ENCODE results near the gene GNAQ.

The GNAQ gene

DNA sequence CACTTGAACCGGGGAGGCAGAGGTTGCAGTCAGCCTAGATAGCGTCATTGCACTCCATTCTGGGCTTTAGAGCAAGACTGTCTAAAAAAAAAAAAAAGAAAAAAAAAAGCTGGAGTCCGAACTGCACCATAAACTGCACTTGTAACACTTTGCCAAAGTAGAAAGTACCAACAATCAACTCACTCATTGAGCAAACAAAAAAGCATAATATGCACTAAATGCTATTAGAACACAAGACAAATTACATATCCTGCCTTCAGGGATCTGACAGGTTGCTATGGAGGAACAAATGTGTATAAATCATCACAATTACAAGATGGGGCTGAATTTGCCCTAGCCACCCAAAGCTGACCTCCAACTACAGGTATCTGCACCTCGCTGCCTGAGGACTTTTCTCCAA is 27.9 kb downstream of the GNAQ start:
- no peak for DNase-seq (ENCODE audit: low spot score)

DNA sequence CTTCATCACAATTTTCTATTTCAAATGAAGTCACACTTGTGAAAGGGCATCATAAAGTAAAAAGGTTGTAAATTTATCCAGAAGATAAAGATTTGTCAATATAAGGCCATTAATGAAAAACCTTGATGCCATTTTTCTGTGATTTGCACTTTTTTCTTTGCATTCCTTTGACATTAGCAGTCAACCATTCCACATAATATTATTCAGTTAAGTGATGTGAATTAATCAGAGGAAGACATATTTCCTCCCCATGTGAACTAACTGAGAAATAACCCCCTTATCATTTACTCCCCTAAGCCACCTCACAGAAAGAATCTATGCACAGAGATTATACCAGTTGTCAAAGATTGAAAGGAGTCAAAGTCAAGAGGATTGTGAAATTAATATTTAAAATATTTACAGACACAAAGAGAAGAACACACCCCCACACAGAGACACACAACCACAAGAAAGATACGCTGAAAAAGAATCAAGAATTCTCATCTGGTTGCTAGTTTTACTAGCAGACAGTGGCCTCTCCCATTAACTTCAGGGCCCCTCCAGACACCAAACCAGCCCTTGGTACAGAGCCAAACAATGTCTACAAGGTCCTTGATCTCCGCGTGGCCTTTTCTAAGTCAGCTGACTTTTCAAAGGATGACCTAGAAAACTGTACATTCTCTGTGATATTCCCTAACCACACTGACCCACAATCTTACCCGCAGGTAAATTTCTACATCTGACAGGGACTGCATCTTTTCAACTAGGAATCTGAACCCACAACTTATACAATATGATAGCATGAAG is 29.5 kb downstream of the GNAQ start:
- DNase-seq (ENCODE audit: low spot score): no peak

DNA sequence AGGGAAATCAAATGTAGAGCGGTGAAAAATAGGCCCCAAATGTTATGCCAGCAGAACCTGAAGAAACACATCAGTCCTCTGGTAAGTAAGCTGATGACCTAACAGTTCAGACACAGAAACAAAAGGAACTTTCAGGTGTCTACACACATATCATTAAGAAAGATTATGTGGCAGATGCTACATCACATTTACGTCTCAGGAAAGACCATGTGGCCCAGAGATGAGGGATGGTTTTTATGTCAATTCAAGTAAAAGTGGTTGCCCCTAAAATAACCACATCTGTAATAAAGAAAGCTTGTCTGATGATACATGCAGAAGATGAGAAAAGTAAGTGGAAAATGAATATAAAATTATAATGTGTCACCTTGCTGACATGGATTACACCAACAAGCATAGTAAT is 31.4 kb downstream of the GNAQ start:
- DNase-seq (ENCODE audit: low spot score): no peak

DNA sequence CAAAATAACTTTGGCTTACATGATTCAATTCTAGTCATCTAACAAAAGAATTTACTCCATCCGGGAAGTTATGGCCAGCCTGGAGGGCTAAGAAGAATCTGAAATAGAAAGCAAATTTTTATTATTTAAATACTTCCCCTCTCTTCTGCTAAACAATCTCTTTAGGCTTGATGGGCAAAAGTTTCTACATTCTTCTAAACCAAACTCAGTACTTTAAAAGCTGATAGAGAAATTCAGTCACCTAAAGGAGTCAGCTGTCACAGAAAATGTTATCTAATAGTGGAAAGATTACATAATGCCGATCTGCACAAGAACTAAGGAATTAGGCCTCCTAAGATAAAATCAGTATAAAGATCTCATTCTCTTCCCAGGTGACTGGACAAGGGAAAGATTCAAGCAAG is 32.4 kb downstream of the GNAQ start:
- DNase-seq (ENCODE audit: low spot score): no peak

DNA sequence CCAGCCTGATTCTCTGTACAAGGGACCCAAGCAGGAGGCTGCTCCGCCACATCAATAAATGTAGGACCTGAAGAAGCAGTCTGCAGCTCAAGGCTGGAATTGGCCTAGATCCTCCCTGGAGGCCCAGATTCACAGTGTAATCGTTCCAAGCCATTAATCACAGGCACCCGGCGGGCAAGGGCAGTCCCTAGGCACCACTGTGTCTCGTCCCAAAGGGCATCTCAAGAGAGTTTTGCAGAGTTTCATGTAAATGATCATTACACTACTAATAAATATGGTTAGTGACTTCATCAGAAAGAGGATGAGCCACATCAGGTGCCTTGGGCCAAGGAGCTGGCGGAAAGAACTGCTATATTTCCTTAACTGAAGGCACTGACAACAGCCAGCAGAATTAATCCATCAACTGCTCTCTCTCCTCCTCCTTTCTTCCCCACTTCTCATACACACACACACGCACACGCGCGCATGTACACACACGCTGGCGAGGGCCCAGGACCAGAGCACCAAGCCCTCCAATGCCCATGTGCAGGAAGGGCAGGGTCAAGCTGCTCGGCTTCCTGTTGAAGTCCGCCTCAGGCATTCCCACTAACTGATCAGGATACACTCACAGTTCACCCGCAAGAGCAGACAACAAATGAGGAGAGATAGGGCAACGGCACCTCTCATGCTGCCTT is 33.9 kb downstream of the GNAQ start:
- no peak for DNase-seq (ENCODE audit: low spot score)

DNA sequence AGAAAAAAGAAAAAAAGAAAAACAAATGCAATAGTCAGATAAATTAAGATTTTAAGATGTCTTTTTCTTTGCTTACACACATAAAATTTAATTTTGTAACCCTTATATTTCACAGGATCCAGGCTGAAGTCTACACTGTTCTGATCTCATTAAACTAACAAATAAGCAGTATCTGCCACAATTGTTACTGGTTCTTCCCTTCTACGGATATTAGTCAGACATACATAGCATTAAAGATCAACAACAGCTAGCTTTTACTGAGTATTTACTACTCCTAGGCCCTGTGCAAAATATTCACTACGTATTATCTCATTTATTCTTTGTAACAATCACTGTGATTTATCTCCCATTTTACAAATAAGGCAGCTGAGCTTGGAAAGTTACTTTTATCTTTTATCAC is 34.9 kb downstream of the GNAQ start:
- no peak for DNase-seq (ENCODE audit: low spot score)

DNA sequence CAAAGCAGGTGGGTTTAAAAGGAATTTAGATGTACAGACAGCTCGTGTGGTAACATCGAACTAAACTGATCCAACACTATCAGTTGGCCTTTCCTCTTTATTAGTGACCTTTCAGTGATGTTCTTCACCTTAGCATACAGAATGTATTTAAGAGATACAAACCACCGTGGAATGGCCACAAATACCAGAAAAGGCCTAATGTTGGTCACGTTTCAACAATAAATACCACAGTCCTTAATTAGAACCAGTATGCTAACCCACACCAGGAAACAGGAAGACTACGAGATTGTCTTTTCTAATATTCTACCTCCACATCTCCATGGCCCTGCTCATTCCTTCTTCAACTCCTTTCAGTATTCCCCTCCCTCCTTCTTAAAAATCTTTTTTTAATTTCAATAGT is 40.4 kb downstream of the GNAQ start:
- no peak for DNase-seq (ENCODE audit: low spot score)

DNA sequence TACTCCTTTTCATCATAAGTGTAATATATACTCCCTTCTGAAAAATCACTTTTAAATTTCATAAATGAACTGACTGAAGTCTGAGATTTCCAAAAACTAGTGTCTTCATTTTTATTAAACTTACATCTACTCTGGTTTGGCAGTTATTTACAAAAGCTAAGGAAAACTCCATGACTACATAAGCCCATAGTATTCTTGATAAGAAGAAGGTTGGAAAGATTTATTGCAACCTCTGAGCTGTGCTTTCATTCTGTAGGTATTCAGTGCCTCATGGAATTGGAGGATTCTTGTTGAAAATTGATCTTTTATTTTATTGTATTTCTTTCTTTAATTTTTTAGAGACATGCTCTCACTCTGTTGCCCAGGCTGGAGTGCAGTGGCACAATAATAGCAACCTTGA is 41.7 kb downstream of the GNAQ start:
- DNase-seq (ENCODE audit: low spot score): no peak

DNA sequence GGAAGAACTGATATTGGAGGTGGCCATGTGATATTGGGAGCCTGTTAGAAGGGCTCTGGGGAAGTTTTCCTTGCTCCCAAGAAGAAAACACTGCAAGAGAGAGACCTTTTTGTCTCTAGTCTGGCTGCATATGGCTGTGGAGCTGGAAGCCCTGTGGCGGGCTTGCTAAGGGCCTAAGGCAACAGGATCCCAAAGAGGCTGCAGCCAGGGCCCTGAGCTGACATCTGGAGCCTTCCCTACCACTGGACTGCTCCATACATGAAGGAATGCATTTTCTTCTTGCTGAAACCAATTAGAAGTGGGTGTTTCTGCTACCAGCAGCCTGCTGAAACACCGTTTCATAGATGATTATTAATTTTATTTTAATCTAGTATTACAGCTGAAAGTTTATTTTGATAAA is 42.2 kb downstream of the GNAQ start:
- DNase-seq (ENCODE audit: low spot score): no peak

DNA sequence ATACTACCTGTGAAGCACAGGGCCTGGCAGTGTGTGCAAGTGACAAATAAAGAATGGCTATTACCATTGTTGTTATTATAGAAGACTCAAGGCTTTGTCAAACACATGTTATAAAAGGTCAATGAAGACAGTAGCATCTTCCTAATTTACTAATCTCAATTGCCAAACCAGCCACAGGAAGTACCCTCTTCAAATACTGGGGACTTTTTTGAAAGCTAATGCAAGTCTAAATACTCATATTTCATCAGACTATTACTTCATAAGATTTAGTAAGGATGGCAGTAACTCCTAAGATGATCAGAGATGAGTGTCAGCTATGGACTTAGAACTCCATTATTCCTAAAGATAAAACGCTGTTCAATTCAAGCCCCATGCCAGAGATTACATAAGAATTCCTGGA is 43.0 kb downstream of the GNAQ start:
- DNase-seq (ENCODE audit: low spot score): no peak

DNA sequence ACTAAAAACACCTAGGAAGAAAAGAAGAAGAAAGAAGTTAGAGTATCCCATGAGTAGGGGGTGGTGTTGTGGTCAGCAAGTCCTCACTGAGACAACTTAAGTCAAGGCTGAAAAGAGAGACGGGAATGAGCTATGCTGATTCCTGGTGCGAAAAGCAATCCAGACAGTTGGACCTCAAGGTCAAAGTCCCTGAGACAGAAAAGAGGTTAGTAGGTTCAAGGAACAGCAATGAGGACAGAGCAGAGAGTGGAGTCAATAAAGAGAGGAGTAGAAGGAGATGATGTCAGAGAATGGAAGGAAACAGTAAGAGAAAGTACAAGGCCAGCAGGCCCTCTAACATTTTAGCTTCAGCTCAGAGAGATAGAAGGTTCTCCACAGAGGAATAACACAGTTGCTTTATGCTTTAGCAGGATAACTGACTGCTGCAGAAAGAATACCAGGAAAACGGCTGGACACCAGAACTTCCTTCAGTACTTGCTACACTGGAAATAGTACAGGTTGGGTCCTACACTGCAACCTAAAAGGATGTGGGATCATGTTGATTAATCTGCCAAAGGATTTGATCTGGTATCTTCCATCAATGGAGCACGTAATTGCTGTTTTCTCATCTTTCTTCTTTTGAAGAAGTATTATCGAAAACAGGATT is 43.6 kb downstream of the GNAQ start:
- no peak for DNase-seq (ENCODE audit: low spot score)

DNA sequence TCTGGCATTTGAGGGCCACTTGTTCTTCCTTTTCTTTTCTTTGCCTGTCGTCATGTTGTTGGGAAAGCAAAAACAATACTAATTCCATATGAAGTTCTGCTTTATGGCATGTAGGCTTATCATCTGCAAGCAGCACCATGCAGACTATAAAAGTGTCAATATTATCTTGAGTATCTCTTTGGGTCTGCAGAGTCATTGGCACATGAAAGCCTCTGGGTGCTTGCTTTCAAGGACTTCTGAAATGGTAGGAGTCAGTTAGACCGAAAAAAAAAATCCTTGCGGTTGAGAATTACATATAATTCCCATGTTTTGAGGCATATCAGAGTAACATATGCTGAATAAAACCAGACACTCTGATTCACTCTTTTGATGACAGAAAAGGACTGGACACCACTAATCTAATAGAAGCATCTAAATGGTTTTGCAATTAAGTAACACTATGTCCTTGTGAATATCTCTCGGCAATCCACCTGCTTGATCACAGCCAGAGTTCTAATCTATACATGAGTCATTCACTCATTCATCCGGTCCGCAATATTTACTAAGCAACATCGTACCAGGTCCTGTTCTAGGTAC is 44.4 kb downstream of the GNAQ start:
- no peak for DNase-seq (ENCODE audit: low spot score)

DNA sequence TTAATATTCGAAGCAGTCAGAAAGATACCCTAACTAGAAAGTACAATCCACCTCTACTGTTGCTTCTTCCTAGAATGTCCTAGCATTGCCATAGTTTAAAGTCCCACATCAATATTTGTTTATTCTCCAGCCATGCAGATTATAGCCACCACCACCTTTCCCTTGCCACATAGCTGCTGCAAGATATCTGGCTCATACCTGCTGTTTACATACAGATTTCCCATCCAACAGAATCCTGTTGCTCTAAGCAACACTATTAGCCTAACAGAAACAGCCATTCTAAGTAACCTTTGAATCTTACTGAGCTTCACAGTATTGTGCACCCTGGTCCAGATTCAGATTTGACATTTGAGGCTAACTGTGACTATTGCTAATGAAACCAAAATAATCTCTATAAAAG is 45.6 kb downstream of the GNAQ start:
- DNase-seq (ENCODE audit: low spot score): no peak

DNA sequence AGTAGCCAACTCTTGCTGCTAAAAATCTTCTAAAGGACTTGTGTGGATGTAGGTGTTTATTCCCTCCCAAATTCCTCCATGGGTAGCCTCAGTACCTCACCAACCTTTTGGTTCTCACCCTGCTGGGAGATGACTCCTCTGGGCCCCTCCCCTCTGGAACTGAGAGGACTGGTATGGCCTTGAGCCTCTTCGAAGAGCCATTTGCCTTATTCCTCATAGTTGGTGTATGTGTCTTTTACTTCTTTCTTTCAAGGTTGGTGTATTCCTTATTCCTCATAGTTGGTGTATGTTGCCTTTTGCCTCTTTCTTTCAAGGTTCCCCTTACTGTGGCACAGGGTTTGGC is 48.3 kb downstream of the GNAQ start:
- no peak for DNase-seq (ENCODE audit: low spot score)

DNA sequence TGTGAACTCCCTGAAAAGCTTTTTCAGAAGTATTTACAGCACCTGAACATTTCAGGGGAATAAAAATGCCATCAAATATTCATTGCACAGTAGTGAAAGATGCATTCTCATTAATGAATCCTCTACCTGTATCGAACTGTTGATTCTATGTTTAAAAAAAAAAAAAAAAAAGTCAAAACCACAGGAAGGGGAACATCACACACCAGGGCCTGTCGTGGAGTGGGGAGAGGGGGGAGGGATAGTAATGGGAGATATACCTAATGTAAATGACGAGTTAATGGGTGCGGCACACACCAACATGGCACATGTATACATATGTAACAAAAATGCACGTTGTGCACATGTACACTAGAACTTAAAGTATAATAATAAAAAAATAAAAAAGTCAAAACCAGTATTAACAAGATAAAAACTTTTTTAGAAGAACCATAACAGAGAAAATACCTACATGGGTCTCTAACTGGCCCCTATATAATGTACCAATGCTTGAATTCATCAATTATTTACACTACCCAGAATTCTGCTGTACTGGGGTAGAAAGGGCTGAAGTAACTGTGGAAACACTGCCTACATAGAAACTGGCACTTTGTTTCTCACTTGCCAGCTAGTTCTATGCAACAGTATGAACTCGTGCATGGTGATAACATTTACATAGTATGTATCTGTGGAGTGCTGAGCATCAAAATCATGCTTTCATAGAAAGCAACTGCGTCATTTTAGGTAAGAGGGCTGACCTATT is 48.9 kb downstream of the GNAQ start:
- DNase-seq (ENCODE audit: low spot score): no peak

DNA sequence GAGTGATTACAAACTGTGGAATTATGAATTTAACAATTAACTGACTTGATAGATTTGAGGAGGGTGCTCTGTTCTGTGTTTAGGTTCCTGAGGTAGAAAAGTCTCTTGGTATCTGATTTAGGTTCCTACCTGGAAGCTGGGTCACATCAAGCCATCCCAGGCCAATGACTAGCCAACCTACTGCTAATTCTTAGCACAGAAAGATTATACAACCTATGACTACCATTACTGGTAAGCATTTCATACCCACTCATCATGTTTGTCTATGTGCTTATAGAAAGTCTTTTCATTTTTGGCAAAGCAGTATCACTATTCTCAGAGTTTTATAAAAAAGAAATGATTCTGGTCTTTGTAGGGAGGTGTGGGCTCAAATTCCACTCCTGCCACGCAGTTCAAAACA is 49.7 kb downstream of the GNAQ start:
- DNase-seq (ENCODE audit: low spot score): no peak

DNA sequence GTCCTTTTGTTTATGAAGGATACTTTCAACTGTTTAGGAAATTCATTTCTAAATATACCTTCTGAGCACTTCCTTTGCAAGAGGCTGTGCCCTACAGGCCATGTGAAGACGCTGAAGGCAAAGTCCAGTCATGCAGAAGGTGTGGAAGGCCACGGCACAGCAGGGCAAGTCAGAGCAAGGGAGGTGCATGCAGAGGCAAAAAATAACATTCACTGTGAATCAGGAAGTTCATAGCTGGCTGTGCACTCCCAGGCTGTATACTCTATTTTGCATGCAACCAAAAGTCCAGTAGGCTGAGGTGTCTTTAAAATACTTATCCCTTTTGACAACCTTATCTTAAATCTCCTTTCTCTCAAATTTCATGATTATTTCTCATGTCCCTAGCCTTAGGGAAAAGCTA is 50.3 kb downstream of the GNAQ start:
- DNase-seq (ENCODE audit: low spot score): no peak

DNA sequence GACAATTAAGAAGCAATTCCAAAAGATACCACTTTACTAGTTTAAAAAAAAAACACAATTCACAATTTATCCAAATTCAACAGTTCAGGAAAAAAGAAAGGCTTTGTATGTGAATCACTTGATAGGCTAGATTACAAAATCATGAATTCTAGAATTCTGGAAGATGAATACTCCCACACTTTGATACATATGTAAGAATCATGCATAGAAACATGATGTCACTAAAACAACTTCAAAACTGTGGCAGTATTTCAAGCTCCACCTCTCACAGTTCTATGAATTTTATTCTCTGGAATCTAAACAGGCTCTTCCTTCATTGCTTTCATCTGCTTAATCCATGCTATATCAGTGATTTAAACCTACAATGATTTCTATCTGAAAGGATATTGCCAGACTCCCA is 51.0 kb downstream of the GNAQ start:
- DNase-seq (ENCODE audit: low spot score): no peak

DNA sequence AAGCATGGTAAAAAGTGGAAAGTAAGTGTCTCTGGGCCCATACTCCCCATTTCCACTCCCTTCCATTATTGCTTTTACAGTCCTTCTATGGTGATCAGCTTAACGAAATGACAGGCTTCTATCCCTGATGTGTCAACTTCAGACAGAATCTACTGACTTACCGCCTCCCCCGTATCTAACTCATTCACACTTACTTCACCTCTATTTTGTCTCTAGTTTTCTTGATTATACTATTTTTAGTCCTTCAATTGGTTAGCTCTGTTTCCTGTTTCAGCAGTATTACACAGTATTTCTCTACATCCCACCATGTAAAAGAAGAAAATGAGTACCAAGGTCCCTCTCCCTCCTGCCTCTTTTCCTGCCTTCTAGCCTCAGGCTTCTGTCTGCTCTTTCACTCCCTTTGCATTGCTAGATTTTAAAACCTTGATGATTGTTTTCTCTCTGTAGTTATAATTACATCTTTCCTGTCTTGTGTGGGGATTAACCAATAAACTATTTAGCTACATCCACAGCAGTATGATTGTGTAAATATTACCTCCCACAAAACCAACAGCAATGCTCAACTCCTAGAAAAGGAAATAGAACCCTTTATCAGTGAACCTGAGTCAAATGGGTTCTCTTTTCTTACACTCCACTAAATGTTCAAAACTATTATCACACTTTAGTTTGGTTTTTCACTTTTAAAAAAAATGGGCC is 53.4 kb downstream of the GNAQ start:
- no peak for DNase-seq (ENCODE audit: low spot score)

DNA sequence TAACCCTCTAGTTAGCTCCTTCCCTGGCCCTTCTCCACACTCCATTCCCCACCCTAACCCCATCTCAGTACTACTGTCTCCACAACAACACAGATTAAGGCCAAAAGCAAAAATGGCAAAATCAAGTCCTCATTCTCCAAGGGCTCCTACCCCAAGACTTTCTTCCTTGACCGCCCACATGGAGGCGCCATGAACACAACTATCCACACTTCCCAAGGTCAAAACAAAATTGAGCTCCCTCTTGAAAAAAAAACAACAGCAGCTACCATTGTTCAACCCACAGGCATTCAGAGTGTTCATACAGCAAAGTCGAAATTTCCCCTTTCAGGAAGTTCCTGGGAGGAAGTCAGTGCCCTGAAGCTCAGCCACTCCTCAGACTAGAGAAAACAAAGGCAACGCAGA is 54.4 kb downstream of the GNAQ start:
- DNase-seq (ENCODE audit: low spot score): no peak

DNA sequence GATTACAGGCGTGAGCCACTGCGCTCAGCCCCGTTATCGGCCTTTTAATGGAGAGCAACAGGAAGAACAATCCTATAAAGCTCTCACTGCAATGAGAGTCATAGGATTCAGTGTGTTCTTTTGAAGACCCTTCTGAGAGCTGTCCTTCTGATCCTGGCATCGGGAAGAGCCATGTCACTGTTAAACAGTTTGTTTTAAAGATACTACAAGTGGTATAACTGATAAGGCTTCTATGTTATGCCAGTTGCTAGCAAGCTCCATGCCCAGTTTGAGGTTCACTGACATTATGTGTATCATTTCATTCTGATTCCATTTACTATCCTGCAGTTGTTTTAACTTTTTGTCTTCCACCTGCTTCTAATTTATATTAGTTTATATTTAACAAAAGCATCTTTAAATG is 55.8 kb downstream of the GNAQ start:
- no peak for DNase-seq (ENCODE audit: low spot score)

DNA sequence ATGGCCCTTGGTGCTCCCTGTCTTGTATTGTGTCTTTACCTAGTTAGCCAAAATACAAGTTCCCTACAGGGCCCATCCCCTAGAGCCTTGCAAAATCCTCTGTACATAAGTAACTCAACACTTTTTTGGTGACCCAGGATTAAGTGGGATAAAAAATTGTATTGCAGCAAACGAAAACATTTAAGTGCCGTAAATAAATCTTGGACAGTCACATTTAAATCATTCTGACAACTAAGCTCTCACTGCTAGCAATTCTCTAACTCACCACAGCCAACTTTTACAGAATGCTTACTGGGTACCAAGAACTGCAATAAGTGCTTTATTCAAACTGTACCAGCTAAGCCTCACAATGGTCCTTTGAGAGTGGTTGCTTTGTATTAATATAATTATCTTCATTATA is 56.6 kb downstream of the GNAQ start:
- no peak for DNase-seq (ENCODE audit: low spot score)

All from germinal center (tissue), 1 donor.